Cardiac septum (tissue), 1 donor: Measurements from ENCODE around the gene RASA3. TPM values are rescaled to one million over a fixed set of nuclear protein-coding genes. Genes with fewer than 3 reads are reported as not detected.
"Not testable (repeated sequence)": the region's sequence is repeated elsewhere in the genome, so short reads cannot be mapped to it uniquely, and the experiment has no call there.

Experiments
- DNase-seq: peaks from one replicate; pipeline ENCODE4 v3.0.0-alpha.2; 2020; ENCODE audit warnings: low spot score
- intact Hi-C: fragments of 100-400 bp; cut with DNase I; formaldehyde crosslinking; loops from one replicate; pipeline ENCODE4 v1.14.0; 2022
- total RNA-seq: library from RNA; stranded (reverse); fragmentation: NEBNext Ultra II Directional; extraction: Animal tissue kit (Norgen Biotek cat#: 25700); gene quantifications from one replicate; pipeline ENCODE4 v1.2.1, GENCODE V29; 2021
- donor health status: DM: no; HTN: no; CAD: no.

Gene RASA3
- total RNA-seq, 1 donor from 2014 or later: 9.7 TPM

- intact Hi-C loops: no loop called here
- DNase-seq: no peak
Measured at GRCh38 chr13:114032126-114032799, 100.2 kb downstream of the RASA3 start.

- no peak for DNase-seq
- intact Hi-C loops: no loop called here
Measured at GRCh38 chr13:114031631-114032030, 100.8 kb downstream of the RASA3 start.

DNA sequence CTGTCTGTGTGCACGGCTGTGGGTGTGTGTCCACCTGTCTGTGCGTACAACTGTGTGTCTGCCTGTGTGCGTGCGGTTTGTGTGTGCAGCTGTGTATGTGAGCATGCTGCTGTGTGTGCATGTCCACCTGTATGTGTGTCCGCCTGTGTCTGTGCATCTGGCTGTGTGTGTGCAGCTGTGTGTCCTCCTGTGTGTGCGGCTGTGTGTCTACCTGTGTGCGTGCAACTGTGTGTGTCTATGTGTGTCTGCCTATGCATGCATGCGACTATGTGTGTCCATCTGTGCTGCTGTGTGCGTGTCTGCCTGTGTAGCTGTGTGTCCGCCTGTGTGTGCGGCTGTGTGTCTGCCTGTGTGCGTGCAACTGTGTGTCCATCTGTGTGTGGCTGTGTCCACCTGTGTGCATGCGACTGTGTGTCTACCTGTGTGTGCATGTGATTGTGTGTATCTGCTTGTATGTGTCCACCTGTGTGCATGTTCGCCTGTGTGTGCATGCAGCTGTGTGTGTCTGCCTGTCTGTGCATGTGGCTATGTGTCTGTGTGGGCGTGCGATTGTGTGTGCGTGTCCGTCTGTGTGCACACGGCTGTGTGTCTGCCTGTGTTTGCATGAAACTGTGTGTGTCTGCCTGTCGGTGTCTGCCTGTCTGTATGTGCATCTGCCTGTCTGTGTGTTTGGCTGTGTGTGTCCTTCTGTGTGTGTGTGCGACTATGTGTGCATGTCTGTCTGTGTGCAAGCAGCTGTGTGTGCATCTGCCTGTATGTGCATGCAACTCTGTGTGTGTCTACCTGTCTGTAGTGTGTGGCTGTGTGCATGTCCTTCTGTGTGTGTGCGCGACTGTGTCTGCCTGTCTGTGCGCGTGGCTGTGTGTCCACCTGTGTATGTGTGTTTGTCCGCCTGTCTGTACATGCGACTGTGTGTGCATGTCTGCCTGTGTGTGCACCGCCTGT is 101.5 kb downstream of the RASA3 start:
- no peak for DNase-seq
- intact Hi-C loops: no loop called here

GRCh38 chr13:114029866-114030625 is 102.4 kb downstream of the RASA3 start:
- DNase-seq: no peak
- intact Hi-C loops: no loop called here

GRCh38 chr13:114027826-114028225 is 104.6 kb downstream of the RASA3 start:
- intact Hi-C loops: no loop called here
- DNase-seq: no peak

DNA sequence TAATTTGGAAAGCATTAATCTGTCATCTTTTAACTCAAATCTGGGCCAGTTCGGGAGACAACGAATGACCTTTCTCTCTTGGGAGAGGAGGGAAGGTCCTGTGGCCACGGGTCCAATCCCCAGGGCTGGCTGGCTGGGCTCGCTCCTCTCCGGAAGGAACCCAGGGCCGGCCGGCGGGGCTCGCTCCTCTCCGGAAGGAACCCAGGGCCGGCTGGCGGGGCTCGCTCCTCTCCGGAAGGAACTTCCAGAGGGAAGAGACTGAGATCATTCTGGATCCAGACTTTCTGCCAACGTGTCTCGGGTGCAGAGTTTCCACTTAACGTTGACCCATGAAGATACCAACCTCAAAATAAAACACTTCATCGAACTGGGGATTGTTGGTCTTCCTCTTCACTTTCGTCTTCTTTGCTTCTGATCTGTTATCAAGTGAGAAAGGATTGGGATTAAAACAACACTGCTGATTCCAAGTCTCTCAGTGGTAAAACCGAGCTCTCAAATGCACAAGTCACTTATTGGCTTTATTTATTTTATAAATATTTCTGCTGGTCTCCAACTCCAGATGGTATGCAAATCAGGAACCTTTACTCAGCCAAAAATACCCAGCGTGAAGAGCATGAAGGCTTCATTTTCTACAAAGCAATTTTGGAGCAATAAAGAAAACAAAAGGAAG is 105.2 kb downstream of the RASA3 start:
- DNase-seq: no peak
- intact Hi-C loops: no loop called here

- intact Hi-C loops: no loop called here
- no peak for DNase-seq
Measured at GRCh38 chr13:114026481-114026880, 105.9 kb downstream of the RASA3 start.

DNA sequence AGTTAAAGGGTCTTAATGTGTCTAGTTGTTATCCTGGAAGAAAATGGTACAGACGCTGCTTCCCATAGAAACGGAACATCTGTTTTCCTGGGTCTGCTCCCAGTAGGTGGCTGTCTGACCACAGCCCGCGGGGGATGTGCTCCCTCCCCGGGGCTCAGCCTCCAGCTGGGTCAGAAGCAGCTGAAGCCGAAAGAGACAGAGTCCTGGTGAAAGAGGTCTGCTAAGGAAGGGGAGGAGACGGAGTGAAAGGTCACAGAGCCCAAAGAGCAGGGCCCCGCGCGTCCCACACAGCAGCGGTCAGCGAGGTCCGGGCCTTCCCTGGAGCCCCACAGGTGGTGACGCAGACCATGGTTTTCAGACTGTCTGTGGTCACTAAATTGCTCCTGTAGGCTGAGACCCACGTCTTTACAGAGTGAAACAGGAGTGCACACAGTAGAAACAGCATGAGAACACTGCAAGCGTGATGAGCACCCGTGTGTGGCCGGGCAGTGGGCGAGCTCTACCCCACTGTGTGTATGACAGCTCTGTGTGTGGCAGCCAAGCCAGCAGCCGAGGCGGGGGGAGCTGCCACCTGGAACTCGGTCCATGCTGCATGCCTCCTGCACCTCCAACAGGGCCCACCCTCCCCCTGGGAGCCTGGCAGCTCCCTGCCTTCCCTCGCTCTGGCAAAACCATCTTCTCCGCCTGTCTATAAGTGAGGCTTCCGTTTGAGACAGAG is 106.5 kb downstream of the RASA3 start:
- intact Hi-C loops: no loop called here
- DNase-seq: no peak

DNA sequence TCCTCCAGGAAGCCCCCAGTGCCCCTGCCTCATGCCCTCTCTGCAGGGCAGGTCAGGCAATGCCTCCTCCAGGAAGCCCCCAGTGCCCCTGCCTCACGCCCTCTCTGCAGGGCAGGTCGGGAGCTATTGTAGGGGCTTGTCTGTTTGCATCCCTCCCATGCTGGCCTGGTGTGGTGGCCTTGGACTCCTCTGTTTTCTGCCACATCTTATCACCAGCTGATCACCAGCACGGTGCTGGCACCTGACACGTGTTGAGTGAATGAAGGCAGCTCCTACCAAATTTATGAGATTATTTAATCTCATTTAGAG is 107.1 kb downstream of the RASA3 start:
- intact Hi-C loops: no loop called here
- no peak for DNase-seq

GRCh38 chr13:114024603-114025404 is 107.6 kb downstream of the RASA3 start:
- intact Hi-C loops: no loop called here
- no peak for DNase-seq

DNA sequence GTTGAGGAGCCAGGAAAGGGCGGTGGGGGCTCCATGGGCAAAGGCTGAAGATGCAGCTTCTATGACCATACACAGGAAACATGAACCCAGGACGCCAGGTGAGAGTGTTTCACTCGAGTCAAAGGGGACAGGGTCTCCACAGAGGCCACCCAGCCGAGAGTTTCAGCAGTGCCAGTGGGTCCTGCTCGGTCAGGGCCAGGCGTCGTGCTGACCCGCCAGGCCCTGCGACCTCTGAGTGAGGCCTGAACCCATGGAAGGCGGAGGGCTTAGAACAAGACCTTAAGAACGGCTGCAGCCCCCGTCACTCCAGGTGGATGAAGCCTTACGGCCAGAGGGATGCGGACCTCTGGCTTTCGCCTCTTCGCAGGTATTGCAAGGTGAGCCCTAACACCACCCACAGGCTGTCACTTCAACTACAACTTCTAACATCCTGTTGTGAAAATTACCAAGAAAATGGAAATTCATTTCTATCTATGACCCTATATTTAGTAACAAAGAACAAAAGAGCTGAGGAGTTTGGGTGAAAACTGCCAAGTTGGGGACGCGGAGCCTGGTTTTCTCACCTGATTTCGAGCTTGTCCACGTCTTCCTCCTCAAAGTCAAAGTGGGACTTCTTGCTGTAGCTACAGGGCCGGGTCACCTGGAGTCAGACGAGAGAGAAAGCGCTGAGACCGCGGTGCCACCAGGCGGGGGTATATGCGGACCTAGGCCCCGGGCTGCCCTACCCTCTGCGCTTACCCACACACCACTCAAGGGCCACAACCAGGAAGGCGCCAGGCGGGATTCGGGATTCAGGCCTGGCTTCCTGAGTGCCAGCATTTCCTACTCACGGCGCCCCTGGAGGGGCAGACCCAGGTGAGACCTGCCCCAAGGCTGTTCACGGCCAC is 108.5 kb downstream of the RASA3 start:
- intact Hi-C loops: no loop called here
- no peak for DNase-seq

GRCh38 chr13:114022876-114023275 is 109.5 kb downstream of the RASA3 start:
- no peak for DNase-seq
- intact Hi-C loops: no loop called here

- DNase-seq: no peak
- intact Hi-C loops: no loop called here
Measured at GRCh38 chr13:114022309-114022669, 110.1 kb downstream of the RASA3 start.

DNA sequence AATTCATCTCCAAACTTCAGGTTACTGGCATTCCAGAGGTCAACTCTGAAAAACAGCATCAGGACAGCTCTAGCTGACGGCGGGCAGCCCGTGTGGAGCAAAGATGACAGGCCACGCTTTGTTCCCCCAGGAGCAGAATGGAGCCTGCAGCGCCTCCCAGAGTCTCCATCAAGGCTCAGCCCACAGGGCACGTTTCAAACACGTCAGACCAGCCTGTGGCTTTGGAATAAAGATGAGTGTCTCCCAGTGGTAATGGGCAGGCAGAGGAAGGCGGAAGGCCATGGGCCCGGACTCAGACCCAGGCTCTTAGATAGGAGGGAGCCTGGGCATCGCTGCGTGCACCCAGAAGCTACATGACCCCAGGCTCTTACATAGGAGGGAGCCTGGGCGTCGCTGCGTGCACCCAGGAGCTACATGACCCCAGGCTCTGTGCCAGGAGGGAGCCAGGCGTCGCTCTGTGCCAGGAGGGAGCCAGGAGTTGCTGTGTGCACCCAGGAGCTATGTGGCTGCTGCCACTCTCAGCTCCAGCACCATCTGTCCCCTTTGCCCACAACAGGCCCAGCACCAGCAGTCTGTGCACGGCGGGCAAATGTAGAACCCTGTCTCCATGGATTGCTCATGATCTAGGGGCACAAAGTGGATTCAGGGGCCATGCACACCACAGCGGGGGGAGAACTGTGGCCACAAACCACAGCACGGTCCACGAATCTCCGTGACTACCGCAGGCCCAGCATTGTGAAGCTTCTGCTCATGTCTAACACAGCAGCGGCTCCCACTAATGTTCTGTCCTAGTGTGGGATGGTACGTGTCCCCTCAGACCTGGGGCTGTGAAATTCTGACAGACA is 110.7 kb downstream of the RASA3 start:
- no peak for DNase-seq
- intact Hi-C loops: no loop called here

GRCh38 chr13:114020750-114021463 is 111.5 kb downstream of the RASA3 start:
- no peak for DNase-seq
- intact Hi-C loops: no loop called here

DNA sequence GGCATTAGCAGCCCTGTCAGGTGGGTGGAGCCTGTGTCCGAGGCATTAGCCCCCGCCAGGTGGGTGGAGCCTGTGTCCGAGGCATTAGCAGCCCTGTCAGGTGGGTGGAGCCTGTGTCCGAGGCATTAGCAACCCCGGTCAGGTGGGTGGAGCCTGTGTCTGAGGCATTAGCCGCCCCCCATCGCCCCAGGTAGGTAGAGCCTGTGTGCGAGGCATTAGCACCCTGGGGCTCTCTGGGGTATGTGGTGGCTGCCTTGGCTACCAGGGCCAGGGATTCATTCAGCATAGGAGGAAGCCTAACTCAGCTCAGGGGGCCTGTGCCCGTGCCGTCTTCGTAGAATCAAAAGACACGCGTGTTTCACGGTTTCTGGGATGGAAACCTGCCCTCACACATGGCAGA is 112.3 kb downstream of the RASA3 start:
- intact Hi-C loops, DNase-seq: not testable (repeated sequence)
